WERI-Rb-1 (cell line): ENCODE results near the gene ODC1.

Source experiments
- DNase-seq: peaks from one replicate; pipeline ENCODE4 v3.0.0-alpha.2; 2020
- H3K27ac ChIP-seq: fragments of 250-450 bp; sonication (Bioruptor Pico); 2 replicates; pipeline ENCODE4 v1.5.1; 2020; ENCODE audit warnings: mild to moderate bottlenecking, moderate library complexity
- H3K27me3 ChIP-seq: fragments of 250-450 bp; sonication (Bioruptor Pico); 2 replicates; pipeline ENCODE4 v1.5.1; 2021; ENCODE audit warnings: mild to moderate bottlenecking, low read depth, moderate library complexity; ENCODE audit not compliant: insufficient read depth, severe bottlenecking
- H3K36me3 ChIP-seq: fragments of 250-450 bp; sonication (Bioruptor Pico); 2 replicates; pipeline ENCODE4 v1.5.1; 2020; ENCODE audit warnings: mild to moderate bottlenecking, moderate library complexity
- H3K4me3 ChIP-seq: 2 replicates; pipeline ENCODE4 v1.5.1; 2011; ENCODE audit warnings: low read depth, mild to moderate bottlenecking, control low read depth, low read length
- H3K9me3 ChIP-seq: fragments of 250-450 bp; sonication (Bioruptor Pico); 2 replicates; pipeline ENCODE4 v1.5.1; 2021; ENCODE audit warnings: mild to moderate bottlenecking, moderate library complexity; ENCODE audit not compliant: severe bottlenecking
- CTCF ChIP-seq: IDR thresholded peaks from 2 replicates; pipeline ENCODE4 v1.5.1; 2011; ENCODE audit warnings: low read depth, mild to moderate bottlenecking, control low read depth, inconsistent platforms, low read length

The ODC1 gene

GRCh38 chr2:10432311-10433181 lies 15.6 kb downstream of the ODC1 start:
- Histone ChIP-seq H3K27ac (no peak overlapping the region), H3K4me3 (no peak overlapping the region), H3K9me3 (no peaks in the 10 kb centered on the region), H3K36me3 (no peaks in the 10 kb centered on the region), H3K27me3 (no peaks in the 10 kb centered on the region)
- no peak for DNase-seq
- TF ChIP-seq CTCF: no peak

- H3K9me3 ChIP-seq: no peaks in the 10 kb centered on the region
- H3K36me3 ChIP-seq: no peaks in the 10 kb centered on the region
- H3K4me3 ChIP-seq: no peak overlapping the region
- no peak overlapping the region for H3K27ac ChIP-seq
- TF ChIP-seq CTCF: no peak
- H3K27me3 ChIP-seq: no peaks in the 10 kb centered on the region
- DNase-seq: no peak
Measured at GRCh38 chr2:10431797-10432196, 16.3 kb downstream of the ODC1 start.

- H3K27me3 ChIP-seq: no peaks in the 10 kb centered on the region
- no peak for DNase-seq
- H3K9me3 ChIP-seq: no peaks in the 10 kb centered on the region
- no peak for TF ChIP-seq CTCF
- H3K4me3 ChIP-seq: no peak overlapping the region
- no peaks in the 10 kb centered on the region for H3K36me3 ChIP-seq
- no peak overlapping the region for H3K27ac ChIP-seq
Measured at GRCh38 chr2:10430886-10431622, 17.1 kb downstream of the ODC1 start.

GRCh38 chr2:10428924-10429323 lies 19.2 kb downstream of the ODC1 start:
- TF ChIP-seq CTCF: no peak
- H3K4me3 ChIP-seq: no peak overlapping the region
- no peaks in the 10 kb centered on the region for H3K9me3 ChIP-seq
- no peaks in the 10 kb centered on the region for H3K36me3 ChIP-seq
- H3K27me3 ChIP-seq: no peaks in the 10 kb centered on the region
- H3K27ac ChIP-seq: no peak overlapping the region
- DNase-seq: no peak

- Histone ChIP-seq H3K27me3 (no peaks in the 10 kb centered on the region), H3K36me3 (peaks cover under 1% of the 10 kb centered on the region; the same call in 1 of the 2 replicates), H3K4me3 (no peak overlapping the region), H3K27ac (no peak overlapping the region), H3K9me3 (no peaks in the 10 kb centered on the region)
- no peak for TF ChIP-seq CTCF
- DNase-seq: no peak
Measured at GRCh38 chr2:10428355-10428754, 19.8 kb downstream of the ODC1 start.
